ENCODE results near the gene TBC1D1.
A peak's percentile ranks its signal among the peaks of the same experiment; 100 is the strongest.

Gene TBC1D1

DNA sequence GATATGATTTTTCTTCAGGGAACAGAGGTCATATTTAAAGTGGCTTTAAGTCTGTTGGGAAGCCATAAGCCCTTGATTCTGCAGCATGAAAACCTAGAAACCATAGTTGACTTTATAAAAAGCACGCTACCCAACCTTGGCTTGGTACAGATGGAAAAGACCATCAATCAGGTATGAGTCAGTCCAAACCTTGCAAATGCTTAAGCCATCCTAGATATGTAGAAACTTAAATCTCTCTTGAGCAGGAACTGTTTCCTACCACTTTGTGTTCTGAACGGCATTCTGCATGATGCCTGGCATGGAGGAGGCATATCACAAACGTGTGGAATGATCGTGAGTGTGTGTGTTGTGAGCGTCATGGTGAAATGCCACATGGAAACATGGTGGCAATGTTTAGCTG lies 234.1 kb downstream of the TBC1D1 start:
- DNase-seq (ENCODE audit: low read depth in 2 of 2) = no peak

GRCh38 chr4:38125816-38126215 lies 234.9 kb downstream of the TBC1D1 start:
- no peak for DNase-seq (ENCODE audit: low read depth in 2 of 2)

- DNase-seq (ENCODE audit: low read depth in 2 of 2) = peak; percentile 23 to 47
These were observed 237.9 kb downstream of the TBC1D1 start for GRCh38 chr4:38128478-38129459.

DNA sequence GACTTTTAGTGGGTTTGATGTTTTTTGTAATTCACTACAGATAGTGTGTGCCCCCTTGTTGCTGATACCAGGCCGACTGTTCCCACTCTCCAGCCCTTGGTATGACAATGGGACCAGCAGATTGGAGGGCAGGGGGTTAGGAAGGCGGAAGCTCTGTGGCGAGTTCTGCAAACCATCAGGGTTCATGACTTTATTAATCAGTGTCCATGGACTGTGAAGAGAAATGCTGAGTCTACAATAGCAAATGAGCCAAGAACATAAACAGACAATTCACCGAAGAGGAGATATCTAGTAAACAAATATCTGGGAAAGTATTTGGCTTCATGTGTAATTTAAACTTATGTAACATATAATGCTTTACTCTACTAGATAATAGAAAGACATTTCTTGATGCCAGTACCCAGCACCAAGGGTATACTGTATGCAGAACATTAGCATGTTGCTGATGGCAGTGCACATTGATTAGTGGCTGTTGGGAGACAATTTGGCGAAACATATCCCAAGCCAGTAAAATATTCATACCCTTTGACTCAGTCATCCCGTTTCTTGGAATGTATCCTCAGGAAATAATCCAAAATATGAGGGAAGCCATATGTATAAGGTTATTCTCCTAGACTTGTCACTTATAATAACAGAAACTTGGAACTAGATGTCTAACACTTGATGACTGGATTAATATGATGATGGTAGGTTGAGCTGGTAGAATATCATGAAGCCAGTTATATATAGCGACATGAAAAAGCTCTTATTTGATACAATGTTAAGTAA lies 238.8 kb downstream of the TBC1D1 start:
- no peak for DNase-seq (ENCODE audit: low read depth in 2 of 2)

DNA sequence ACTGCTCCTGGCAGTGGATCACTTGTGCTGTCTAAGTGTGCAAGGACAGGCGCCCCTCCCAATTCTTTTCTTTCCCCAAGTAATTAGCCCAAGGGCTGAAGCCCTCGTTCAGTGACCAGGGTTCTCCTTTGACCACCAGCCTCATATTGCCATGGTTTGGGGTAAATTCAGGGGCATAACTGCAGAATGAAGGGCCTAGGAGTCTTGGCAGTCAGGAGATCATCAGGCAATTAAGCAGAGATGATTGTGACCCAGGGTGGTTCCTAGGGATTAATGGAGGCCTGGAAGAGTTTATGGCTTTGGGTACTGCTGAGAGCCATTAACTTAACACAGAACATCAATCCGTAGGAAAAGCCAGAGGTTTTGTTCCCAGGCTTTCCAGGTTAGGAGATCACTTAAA lies 240.0 kb downstream of the TBC1D1 start:
- no peak for DNase-seq (ENCODE audit: low read depth in 2 of 2)

DNA sequence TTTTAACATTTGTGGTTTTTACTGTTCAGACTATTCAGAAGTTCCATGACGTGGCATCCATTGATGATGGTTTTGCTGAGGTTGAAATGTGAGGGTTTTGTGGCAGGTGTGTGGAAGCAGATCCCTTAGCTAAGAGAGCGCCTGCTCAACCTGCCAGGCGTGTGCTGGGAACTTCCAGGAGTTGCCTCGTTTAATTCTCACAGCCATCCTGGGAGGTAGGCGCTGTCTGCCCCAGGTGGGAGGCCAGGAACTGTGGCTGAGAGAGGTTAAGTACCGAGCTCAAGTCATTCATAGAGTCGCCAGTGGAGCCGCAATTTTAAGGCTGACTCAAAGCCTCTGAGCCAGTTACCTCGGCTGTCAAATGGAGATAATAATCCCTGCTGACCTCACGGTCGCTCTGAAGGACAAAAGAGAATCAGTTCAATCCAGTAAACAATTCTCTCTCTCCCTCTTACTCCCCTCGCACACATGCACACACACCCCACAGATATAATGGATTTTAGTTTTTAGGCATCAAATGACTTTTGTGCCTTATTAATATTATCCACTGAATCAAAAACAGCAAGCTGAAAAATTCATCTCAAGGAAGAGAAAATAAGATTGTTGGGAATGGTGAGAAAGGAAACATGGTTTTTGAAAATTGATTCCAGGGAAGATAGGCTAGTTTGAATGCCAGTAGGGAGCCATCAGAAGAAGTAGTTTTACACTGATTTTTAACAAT lies 240.6 kb downstream of the TBC1D1 start:
- peak; percentile 39 to 65 for DNase-seq (ENCODE audit: low read depth in 2 of 2)

- peak; percentile 25 to 68 for DNase-seq (ENCODE audit: low read depth in 2 of 2)
These were observed 241.3 kb downstream of the TBC1D1 start for GRCh38 chr4:38132107-38132673.

GRCh38 chr4:38132843-38133662 lies 242.2 kb downstream of the TBC1D1 start:
- DNase-seq (ENCODE audit: low read depth in 2 of 2) = no peak

DNA sequence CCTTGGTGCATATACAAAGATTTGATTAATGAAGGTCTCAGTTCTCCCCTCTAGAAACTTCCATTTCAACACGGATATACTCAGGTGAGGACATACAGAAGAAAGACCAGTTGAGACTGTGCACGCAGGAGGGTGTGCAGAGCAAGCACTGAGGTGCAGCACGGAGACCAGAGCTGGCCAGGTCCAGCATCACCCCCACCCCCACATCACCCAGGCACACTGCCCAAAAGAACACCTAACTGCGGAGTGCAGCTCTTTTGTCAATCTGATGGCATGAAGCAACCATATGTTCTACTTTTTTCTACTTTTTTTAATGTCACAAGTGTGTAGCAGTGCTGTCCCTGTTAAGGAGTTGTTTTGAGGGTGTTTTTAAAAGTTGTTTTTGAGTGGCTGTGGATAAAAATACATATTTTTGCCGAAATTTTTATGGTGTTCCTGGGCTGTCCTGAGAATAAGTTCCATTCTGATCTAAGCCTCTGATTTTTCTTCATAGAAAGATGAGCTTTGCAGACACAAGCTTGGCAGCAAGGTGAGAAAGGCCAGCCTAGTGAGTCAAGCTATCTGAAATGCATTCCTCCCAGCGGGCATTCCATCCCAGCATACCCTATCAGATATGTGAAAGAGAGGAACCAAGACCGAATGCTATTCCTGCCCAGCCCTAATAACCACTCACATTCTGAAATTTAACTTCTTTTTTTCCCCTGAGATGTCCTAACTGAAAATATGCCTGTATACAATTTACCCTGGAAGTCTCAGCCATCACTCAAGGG lies 243.0 kb downstream of the TBC1D1 start:
- no peak for DNase-seq (ENCODE audit: low read depth in 2 of 2)

- DNase-seq (ENCODE audit: low read depth in 2 of 2) = no peak
These were observed 244.3 kb downstream of the TBC1D1 start for GRCh38 chr4:38135201-38135600.

- no peak for DNase-seq (ENCODE audit: low read depth in 2 of 2)
These were observed 245.7 kb downstream of the TBC1D1 start for GRCh38 chr4:38136604-38137003.

DNA sequence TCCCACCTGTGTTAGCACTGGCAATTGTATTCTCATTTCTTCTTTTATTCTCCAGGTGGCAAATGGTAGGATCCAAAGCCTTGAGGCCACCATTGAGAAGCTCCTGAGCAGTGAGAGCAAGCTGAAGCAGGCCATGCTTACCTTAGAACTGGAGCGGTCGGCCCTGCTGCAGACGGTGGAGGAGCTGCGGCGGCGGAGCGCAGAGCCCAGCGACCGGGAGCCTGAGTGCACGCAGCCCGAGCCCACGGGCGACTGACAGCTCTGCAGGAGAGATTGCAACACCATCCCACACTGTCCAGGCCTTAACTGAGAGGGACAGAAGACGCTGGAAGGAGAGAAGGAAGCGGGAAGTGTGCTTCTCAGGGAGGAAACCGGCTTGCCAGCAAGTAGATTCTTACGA lies 246.2 kb downstream of the TBC1D1 start:
- no peak for DNase-seq (ENCODE audit: low read depth in 2 of 2)

- DNase-seq (ENCODE audit: low read depth in 2 of 2) = no peak
These were observed 247.5 kb downstream of the TBC1D1 start for GRCh38 chr4:38138363-38138762.

GRCh38 chr4:38139187-38139586 lies 248.3 kb downstream of the TBC1D1 start:
- DNase-seq (ENCODE audit: low read depth in 2 of 2) = no peak

- no peak for DNase-seq (ENCODE audit: low read depth in 2 of 2)
These were observed 249.8 kb downstream of the TBC1D1 start for GRCh38 chr4:38140643-38141203.

GRCh38 chr4:38141808-38142500 lies 251.1 kb downstream of the TBC1D1 start:
- DNase-seq (ENCODE audit: low read depth in 2 of 2) = no peak

- DNase-seq (ENCODE audit: low read depth in 2 of 2) = no peak
These were observed 253.1 kb downstream of the TBC1D1 start for GRCh38 chr4:38144031-38144430.

DNA sequence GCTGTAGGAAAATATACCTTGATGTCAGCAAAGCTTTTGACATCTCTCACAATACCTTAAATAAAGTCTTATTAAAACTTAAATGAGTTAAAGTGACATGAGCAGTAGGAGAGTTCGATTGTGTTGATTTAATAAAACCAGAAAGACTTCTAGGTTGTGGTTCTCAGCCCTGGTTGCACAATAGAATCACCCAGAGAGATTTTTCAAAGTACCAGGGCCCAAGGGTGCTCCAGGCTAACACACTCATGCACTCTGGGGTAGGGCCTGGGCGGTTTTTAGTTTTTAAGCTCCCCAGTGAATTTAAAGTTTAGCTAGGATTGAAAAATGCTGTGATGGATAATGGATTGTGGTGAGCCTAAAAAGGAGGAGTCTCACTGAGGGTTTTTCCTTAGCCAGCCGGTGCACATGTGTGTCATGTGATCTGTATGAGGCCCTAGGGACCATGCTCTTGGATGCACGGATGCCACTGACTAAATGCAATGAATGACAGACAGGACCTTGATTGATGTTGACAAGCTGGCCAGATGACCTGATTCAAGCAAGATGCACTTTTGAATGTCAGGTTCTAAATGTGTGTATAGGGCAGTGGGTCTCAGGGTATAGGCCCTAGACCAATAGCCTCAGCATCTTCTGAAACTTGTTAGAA lies 254.3 kb downstream of the TBC1D1 start:
- DNase-seq (ENCODE audit: low read depth in 2 of 2) = no peak

GRCh38 chr4:38145741-38146140 lies 254.9 kb downstream of the TBC1D1 start:
- DNase-seq (ENCODE audit: low read depth in 2 of 2) = no peak

Data from stimulated activated CD8-positive, alpha-beta memory T cell treated with anti-CD3 and anti-CD28 coated beads, Interleukin-15, amount 100 ng/mL, for 4 hours (primary cell).